K562 (cell line): Measurements from ENCODE around the gene KLHL8.

Experiments
- CTCF ChIP-seq, 3 experiments: IDR thresholded peaks in 2 of 3; conservative IDR thresholded peaks in 1 of 3; 2 replicates each; pipeline ENCODE4 v1.5.1; 2011 to 2012; ENCODE audit warnings: low read length in 3 of 3, mild to moderate bottlenecking in 3 of 3, control low read depth in 2 of 3, improper control_type of control experiment in 1 of 3, inconsistent platforms in 1 of 3, low read depth in 1 of 3, mixed read lengths in 1 of 3, moderate library complexity in 1 of 3; ENCODE audit not compliant: insufficient read depth in 2 of 3
- ELF1 ChIP-seq: fragments of 200-800 bp; sonication (Bioruptor generic); IDR thresholded peaks from 2 replicates; pipeline ENCODE4 v1.6.1; 2016; ENCODE audit warnings: missing genetic modification characterization, missing compliant biosample characterization
- NCOA2 ChIP-seq, 2 experiments: fragments of 450-650 bp; IDR thresholded peaks; 2 replicates each; pipeline ENCODE4 v1.6.1; 2018; ENCODE audit warnings: mild to moderate bottlenecking in 2 of 2, moderate library complexity in 1 of 2; ENCODE audit not compliant: partially characterized antibody in 2 of 2
- YY1 ChIP-seq, 3 experiments: IDR thresholded peaks; 2 replicates each; pipeline ENCODE4 v1.6.1; 2011; ENCODE audit warnings: low read length in 2 of 3, mild to moderate bottlenecking in 2 of 3, moderate library complexity in 2 of 3, borderline replicate concordance in 1 of 3, control low read depth in 1 of 3, low read depth in 1 of 3; ENCODE audit not compliant: insufficient read depth in 3 of 3, insufficient replicate concordance in 2 of 3, control insufficient read depth in 1 of 3, insufficient read length in 1 of 3; ENCODE audit errors: extremely low read depth in 1 of 3
- ZFP36 ChIP-seq: fragments of 150-350 bp; IDR thresholded peaks from 2 replicates; pipeline ENCODE4 v1.6.1; 2018; ENCODE audit warnings: low read length, low read depth; ENCODE audit not compliant: partially characterized antibody
- ZNF274 ChIP-seq: IDR thresholded peaks from 2 replicates; pipeline ENCODE4 v1.6.1; 2011; ENCODE audit warnings: low read depth, mild to moderate bottlenecking, low read length, moderate library complexity, borderline replicate concordance
- TF ChIP-seq, protein P1 (sequence below): fragments of 150-350 bp; conservative IDR thresholded peaks from 2 replicates; pipeline ENCODE4 v1.6.1; 2014; ENCODE audit warnings: low read length

- TF ChIP-seq, protein P1, sequence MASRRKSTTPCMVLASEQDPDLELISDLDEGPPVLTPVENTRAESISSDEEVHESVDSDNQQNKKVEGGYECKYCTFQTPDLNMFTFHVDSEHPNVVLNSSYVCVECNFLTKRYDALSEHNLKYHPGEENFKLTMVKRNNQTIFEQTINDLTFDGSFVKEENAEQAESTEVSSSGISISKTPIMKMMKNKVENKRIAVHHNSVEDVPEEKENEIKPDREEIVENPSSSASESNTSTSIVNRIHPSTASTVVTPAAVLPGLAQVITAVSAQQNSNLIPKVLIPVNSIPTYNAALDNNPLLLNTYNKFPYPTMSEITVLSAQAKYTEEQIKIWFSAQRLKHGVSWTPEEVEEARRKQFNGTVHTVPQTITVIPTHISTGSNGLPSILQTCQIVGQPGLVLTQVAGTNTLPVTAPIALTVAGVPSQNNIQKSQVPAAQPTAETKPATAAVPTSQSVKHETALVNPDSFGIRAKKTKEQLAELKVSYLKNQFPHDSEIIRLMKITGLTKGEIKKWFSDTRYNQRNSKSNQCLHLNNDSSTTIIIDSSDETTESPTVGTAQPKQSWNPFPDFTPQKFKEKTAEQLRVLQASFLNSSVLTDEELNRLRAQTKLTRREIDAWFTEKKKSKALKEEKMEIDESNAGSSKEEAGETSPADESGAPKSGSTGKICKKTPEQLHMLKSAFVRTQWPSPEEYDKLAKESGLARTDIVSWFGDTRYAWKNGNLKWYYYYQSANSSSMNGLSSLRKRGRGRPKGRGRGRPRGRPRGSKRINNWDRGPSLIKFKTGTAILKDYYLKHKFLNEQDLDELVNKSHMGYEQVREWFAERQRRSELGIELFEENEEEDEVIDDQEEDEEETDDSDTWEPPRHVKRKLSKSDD = no peak
- TF ChIP-seq NCOA2 (IDR thresholded peaks at IDR 0.05; ENCODE audit: partially characterized antibody in 2 of 2) = no peak
- TF ChIP-seq ZNF274 = no peak
- TF ChIP-seq ZFP36 = no peak
- no peak for TF ChIP-seq ELF1 (tag)
- no peak for TF ChIP-seq YY1 (IDR thresholded peaks at IDR 0.05; ENCODE audit: borderline replicate concordance in 1 of 3, control insufficient read depth in 1 of 3, extremely low read depth in 1 of 3, insufficient read depth in 3 of 3, insufficient read length in 1 of 3, insufficient replicate concordance in 2 of 3, low read depth in 1 of 3, low read length in 2 of 3)
- TF ChIP-seq CTCF (IDR thresholded peaks at IDR 0.05 in 2 of 3, conservative IDR thresholded peaks at IDR 0.05 in 1 of 3; ENCODE audit: insufficient read depth in 2 of 3, low read depth in 1 of 3, low read length in 3 of 3) = no peak
These were observed 31.5 kb downstream of the KLHL8 start for GRCh38 chr4:87188932-87189331.
